ENCODE data around the gene TLR4. TPM values are rescaled to one million over a fixed set of nuclear protein-coding genes. Genes with fewer than 3 reads are reported as not detected.

TLR4 gene
- total RNA-seq, result 2.0 and 6.3 TPM in 2 replicates

DNA sequence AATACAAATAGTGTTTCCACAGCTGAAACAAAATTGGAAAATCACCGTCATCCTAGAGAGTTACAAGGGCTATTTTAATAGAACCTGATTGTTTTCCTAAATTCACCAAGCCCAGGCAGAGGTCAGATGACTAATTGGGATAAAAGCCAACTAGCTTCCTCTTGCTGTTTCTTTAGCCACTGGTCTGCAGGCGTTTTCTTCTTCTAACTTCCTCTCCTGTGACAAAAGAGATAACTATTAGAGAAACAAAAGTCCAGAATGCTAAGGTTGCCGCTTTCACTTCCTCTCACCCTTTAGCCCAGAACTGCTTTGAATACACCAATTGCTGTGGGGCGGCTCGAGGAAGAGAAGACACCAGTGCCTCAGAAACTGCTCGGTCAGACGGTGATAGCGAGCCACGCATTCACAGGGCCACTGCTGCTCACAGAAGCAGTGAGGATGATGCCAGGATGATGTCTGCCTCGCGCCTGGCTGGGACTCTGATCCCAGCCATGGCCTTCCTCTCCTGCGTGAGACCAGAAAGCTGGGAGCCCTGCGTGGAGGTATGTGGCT, at the start of gene TLR4:
TSS of gene TLR4 (plus strand) at position 380 of the 552 bp plus-strand sequence. CDS start at position 450, 70 bp downstream.

Small RNAs within 50 kb of the gene (small RNA-seq; reads per million reads assigned to genes)
- gene RNU6-1082P (ENCODE audit: low replicate concordance), result 0.16 reads per million

All from placental pericyte (primary cell).